Duodenal mucosa (tissue), 2 donors: ENCODE results near the gene COQ10A.
"Not testable (repeated sequence)": the region's sequence is repeated elsewhere in the genome, so short reads cannot be mapped to it uniquely, and the experiment has no call there.

Experiments used
- H3K27ac ChIP-seq: one replicate; pipeline ENCODE4 v1.7.0; 2013; ENCODE audit warnings: low read depth, low read length
- H3K27me3 ChIP-seq, 2 donors: one replicate each; pipeline ENCODE4 v1.7.0; 2013; ENCODE audit warnings: low read length in 2 of 2, control low read depth in 1 of 2; ENCODE audit not compliant: insufficient read depth in 2 of 2, control insufficient read depth in 1 of 2
- H3K36me3 ChIP-seq, 2 donors: one replicate each; pipeline ENCODE4 v1.7.0; 2013; ENCODE audit warnings: low read length in 2 of 2, control low read depth in 1 of 2; ENCODE audit not compliant: insufficient read depth in 2 of 2, control insufficient read depth in 1 of 2
- H3K4me1 ChIP-seq, 2 donors: one replicate each; pipeline ENCODE4 v1.7.0; 2013; ENCODE audit warnings: low read length in 2 of 2, control low read depth in 1 of 2; ENCODE audit not compliant: insufficient read depth in 2 of 2, control insufficient read depth in 1 of 2
- H3K4me3 ChIP-seq, 2 donors: one replicate each; pipeline ENCODE4 v1.7.0; 2013; ENCODE audit warnings: low read length in 2 of 2, low read depth in 1 of 2
- H3K9ac ChIP-seq, 2 donors: one replicate each; pipeline ENCODE4 v1.7.0; 2013; ENCODE audit warnings: low read length in 2 of 2, low read depth in 1 of 2
- H3K9me3 ChIP-seq, 2 donors: one replicate each; pipeline ENCODE4 v1.7.0; 2013; ENCODE audit warnings: low read length in 2 of 2, control low read depth in 1 of 2; ENCODE audit not compliant: control insufficient read depth in 1 of 2

Gene COQ10A

DNA sequence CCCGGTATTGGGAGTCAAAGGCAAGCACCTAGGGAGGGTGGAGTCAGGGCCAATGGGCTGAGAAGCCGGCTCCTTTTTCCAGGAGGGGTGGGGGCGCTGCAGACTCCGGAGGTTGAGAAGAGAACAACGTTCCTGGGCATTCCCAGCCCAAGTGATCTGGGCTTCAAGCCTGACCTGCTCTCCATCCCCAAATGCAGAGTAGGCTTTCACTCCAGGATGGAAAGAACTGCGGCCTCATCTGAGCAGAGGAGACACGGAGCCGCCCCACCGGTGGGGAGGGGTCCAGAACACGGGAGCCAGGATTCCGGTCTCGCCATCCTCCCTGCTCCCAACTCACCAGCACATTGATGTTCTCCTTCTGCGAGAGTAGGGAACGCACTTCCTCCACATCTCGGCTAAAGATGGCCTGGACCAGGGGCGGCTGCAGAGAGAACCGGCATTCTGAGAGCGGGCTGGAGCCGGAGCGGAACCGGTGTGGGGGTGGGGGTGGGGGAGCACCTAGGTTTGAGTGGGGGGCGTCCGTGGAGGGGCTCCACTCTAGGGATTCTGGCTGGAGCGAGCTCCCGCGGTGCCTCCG, 9.2 kb upstream of the COQ10A start:
- Histone ChIP-seq H3K27ac (no peak overlapping the region), H3K4me3 (peak overlapping the region; percentile 81 to 92), H3K4me1 (peaks cover 12 to 15% of the 10 kb centered on the region in 2 donors), H3K36me3 (peaks cover 25 to 41% of the 10 kb centered on the region in 2 donors), H3K27me3 (no peaks in the 10 kb centered on the region), H3K9me3 (no peaks in the 10 kb centered on the region), H3K9ac (peak overlapping the region; percentile 68 to 88)

DNA sequence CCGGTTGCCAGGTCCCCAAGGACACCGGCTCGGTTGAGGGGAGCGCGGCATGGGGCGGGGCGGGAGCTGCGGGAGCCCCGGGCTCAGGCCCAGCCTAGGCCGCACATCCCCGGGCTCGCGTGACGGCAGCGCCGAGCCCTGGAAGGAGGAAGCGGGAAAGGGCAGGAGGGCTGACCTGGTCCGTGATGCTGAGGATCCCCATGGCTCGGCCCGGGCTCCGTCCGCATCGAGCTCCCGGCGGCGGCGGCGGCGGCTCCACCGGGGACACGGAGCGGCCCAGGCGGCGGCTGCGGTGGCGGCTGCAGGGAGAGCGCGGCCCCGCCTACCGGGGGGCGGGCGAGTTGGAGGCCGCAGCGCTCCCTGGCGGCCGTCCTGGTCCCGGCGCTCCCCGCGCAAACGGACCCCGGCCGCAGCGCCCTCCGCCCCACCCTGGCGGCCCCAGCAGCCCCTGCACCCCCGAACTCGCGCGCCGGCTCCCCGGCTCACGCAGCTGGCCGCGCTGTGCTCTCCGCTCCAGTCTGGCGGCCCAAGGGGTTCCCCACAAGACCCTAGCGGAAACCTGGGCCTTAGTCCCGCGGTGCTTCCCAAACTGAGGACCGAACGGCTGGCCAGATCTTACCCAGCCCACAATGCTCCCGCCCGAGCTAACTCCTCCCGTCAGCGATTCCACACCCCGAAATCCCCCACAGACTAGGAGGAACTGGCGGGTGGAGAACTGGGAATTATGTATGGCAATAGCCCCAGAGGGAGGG, 8.5 kb upstream of the COQ10A start, which contains the start of gene ANKRD52:
TSS of gene ANKRD52 (minus strand) at position 317 of the 752 bp plus-strand sequence. CDS start at position 202, 115 bp downstream.
- Histone ChIP-seq H3K9me3 (no peaks in the 10 kb centered on the region), H3K9ac (peak within 1 kb of the TSS; percentile 85 to 88), H3K27ac (no peak within 1 kb of the TSS), H3K4me3 (peak within 1 kb of the TSS; percentile 81 to 92), H3K36me3 (peaks cover 18 to 34% of the 10 kb centered on the region in 2 donors), H3K4me1 (peaks cover 12 to 15% of the 10 kb centered on the region in 2 donors), H3K27me3 (no peaks in the 10 kb centered on the region)

DNA sequence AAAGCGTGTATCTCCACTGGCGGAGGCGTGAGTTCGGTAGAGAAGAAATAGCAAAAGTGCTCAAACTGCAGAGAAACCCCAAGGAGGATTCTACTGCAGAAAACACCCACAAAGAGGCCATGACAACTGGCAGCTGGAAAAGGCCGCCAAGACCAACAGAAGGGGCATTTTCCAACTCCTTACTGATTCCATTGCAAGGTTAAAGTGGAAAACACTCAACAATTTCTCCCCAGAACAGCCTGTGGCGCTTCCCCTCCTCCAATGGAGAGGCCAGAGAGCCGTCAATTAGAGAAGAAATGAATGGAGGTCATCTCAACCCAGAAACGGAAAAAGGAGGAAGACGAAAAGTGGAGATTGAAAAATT, 7.9 kb upstream of the COQ10A start:
- H3K9me3 ChIP-seq, result no peaks in the 10 kb centered on the region
- peak overlapping the region; percentile 77 to 85 for H3K4me3 ChIP-seq
- peak overlapping the region; percentile 85 to 88 for H3K9ac ChIP-seq
- peaks cover 14 to 29% of the 10 kb centered on the region in 2 donors for H3K36me3 ChIP-seq
- H3K27ac ChIP-seq, result no peak overlapping the region
- peaks cover 12 to 15% of the 10 kb centered on the region in 2 donors for H3K4me1 ChIP-seq
- H3K27me3 ChIP-seq, result no peaks in the 10 kb centered on the region

DNA sequence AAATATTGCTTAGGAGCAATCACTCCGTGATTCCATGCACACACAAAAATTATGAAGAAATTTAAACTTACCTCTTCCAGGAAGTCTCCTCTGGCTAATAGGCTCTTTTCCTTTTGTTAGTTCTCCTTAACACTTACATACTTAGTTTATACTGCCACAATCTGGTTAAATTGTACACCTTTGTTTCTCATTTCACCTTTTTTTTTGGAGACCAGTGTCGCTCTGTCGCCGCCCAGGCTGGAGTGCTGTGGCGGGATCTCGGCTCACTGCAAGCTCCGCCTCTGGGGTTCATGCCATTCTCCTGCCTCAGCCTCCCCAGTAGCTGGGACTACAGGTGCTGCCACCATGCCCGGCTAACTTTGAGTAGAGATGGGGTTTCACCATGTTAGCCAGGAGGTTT, 6.4 kb upstream of the COQ10A start:
- Histone ChIP-seq H3K4me1 (peaks cover 12 to 15% of the 10 kb centered on the region in 2 donors), H3K9ac (no peak overlapping the region), H3K27ac (no peak overlapping the region), H3K36me3 (peaks cover 9 to 16% of the 10 kb centered on the region in 2 donors), H3K9me3 (no peaks in the 10 kb centered on the region), H3K4me3 (no peak overlapping the region), H3K27me3 (no peaks in the 10 kb centered on the region)

DNA sequence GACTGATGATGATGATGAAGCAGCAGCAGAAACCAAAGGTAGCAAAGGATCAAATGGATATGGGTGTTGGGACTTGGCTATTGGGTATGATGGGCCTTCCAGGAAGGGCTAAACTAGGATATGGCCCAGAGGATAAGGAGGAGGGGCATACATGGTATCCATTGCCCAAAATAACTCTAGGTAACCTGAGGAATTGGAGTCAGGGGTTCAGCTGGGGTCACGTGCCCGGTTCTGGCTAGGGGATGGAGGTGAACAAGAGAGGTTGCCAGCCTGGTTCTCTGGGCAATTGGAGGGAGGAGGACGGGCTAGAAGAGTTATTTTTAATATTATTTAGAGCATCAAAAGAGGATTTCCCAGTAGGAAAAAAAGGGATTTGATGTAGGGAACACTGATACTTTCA, 5.8 kb upstream of the COQ10A start:
- no peak overlapping the region for H3K27ac ChIP-seq

DNA sequence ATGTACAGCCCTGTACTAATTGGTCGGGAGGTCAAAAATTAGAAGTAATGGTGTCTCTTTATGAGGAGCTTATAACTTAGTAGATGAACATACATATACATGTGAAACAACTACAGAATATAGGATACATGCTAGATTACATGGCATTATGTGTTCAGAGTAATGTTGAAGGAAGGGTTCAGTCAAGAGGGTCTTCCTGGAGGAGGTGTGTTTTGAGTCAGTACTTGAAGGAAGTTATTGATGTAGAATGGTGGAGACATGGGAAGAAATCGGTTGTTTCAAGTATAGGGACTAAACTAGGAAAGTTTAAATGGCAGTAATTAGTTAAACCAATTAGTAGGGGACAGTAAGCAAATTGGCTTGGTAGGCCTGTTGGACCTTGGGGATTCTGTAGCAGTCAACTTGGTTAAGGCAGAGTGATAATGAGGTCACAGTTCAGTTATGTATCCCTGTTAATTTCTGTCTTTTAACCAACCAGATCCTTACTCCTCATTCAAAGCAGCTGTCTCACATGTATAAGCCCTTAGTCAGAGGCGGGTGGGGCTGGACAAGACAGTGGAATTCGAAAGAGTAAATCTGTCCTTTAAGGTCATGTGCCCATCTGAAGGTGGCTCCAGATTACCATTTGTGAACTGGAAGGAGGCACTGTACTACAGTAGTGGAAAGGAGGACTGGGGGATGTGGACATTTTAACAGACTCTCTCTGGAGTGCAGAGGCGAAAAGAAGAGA, 5.1 kb upstream of the COQ10A start:
- no peak overlapping the region for H3K9ac ChIP-seq
- H3K27ac ChIP-seq, result no peak overlapping the region
- peaks cover 9 to 15% of the 10 kb centered on the region in 2 donors for H3K4me1 ChIP-seq
- H3K27me3 ChIP-seq, result no peaks in the 10 kb centered on the region
- no peaks in the 10 kb centered on the region for H3K9me3 ChIP-seq
- no peak overlapping the region for H3K4me3 ChIP-seq
- peaks cover 0 to 6% of the 10 kb centered on the region in 2 donors for H3K36me3 ChIP-seq

More for the DNA sequence above, 5.8 kb upstream of the COQ10A start:
- peaks cover 12 to 15% of the 10 kb centered on the region in 2 donors for H3K4me1 ChIP-seq
- no peaks in the 10 kb centered on the region for H3K27me3 ChIP-seq
- H3K9ac ChIP-seq, result no peak overlapping the region
- no peaks in the 10 kb centered on the region for H3K9me3 ChIP-seq
- H3K36me3 ChIP-seq, result peaks cover 4 to 11% of the 10 kb centered on the region in 2 donors
- H3K4me3 ChIP-seq, result no peak overlapping the region

DNA sequence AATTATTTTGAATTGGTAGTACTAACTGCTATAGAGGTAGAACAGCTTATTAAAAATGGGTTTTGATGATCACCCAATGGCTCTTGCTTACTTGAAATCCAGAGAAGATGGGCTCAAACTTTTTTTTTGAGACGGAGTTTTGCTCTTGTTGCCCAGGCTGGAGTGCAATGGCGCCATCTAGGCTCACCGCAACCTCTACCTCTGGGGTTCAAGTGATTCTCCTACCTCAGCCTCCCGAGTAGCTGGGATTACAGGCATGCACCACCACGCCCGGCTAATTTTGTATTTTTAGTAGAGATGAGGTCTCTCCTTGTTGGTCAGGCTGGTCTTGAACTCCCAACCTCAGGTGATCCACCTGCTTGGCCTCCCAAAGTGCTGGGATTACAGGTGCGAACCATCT, 3.8 kb upstream of the COQ10A start:
- H3K27me3 ChIP-seq, H3K9me3 ChIP-seq, H3K4me3 ChIP-seq, H3K27ac ChIP-seq, H3K36me3 ChIP-seq, H3K9ac ChIP-seq: not testable (repeated sequence)
- peaks cover 6 to 15% of the 10 kb centered on the region in 2 donors for H3K4me1 ChIP-seq

DNA sequence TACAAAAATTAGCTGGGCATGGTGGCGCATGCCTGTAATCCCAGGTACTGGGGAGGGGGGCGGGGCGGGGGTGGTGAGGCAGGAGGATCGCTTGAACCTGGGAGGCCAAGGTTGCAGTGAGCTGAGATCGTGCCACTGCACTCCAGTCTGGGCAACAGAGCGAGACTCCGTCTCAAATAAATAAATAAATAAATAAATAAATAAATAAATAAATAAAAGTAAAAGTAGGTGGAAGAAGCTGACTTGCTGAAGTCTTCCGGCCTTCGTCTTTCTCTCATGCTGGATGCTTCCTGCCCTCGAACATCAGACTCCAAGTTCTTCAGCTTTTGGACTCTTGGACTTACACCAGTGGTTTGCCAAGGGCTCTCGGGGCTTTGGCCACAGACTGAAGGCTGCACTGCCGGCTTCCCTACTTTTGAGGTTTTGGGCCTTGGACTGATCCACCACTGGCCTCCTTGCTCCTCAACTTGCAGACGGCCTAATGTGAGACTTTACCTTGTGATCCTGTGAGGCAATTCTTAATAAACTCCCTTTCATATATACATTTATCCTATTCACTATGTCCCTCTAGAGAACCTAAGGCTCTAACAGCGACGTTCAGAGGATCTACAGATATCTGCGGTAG, 562 bp upstream of the COQ10A start:
- Histone ChIP-seq H3K27ac (peak overlapping the region; percentile 91), H3K9ac (peak overlapping the region; percentile 69 to 91), H3K4me1 (peaks cover 6 to 15% of the 10 kb centered on the region in 2 donors), H3K4me3 (peak overlapping the region; percentile 82 to 87), H3K36me3 (peaks cover 0 to 12% of the 10 kb centered on the region in 2 donors)
- not testable (repeated sequence) for H3K27me3 ChIP-seq, H3K9me3 ChIP-seq

DNA sequence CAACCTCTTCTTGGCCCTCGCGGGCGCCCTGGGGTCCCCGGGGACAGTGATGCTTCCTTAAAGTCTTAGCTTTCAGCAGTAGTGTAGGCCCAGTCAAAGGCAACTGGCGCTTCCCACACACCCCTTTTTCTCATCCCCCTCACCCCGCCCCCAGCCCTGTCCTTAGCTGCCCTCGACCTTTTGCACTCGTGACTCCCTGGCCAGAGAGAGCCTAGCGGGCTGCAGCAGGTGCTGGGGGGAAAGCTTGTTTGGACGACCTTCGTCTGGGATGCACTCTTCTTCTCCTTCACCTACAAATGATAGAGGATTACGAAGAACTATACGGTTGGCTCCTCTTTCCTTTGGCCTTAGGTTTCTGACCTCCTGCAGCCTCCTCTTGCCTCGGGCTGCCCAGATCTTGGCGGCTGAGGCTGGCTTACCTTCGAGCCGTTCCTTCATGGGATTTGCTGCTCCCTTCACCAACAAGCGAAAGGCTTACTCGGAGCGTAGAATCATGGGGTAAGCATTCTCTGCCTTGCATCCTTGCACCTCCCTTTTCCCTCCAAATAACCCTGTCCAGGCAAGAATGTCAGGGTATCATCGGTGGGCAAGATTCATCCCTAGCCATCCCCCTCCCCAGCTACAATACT, 815 bp downstream of the COQ10A start:
- no peaks in the 10 kb centered on the region for H3K27me3 ChIP-seq
- peaks cover 6 to 15% of the 10 kb centered on the region in 2 donors for H3K4me1 ChIP-seq
- H3K36me3 ChIP-seq, result peaks cover 0 to 23% of the 10 kb centered on the region in 2 donors
- H3K4me3 ChIP-seq, result peak overlapping the region; percentile 82 to 87
- H3K27ac ChIP-seq, result peak overlapping the region; percentile 91
- peak overlapping the region; percentile 33 to 91 for H3K9ac ChIP-seq
- H3K9me3 ChIP-seq, result no peaks in the 10 kb centered on the region
